A673 (cell line): Measurements from ENCODE around the gene HEBP2. TPM values are rescaled to one million over a fixed set of nuclear protein-coding genes. Genes with fewer than 3 reads are reported as not detected.

Experiments
- BruUV-seq: library from RNA; stranded (reverse); fragments of 400-500 nt; replicated peaks from 2 replicates; lab custom pipeline; 2021; lab: Mats Ljungman, UMichigan
- CTCF ChIA-PET: fragments of 300-600 bp; sonication (Branson Sonifier 250); formaldehyde crosslinking; loops from one replicate; lab custom pipeline; 2022; ENCODE audit warnings: antibody characterized with exemption; lab: Charles Lee
- POLR2A ChIA-PET: fragments of 300-600 bp; sonication (Branson Sonifier 250); formaldehyde crosslinking; loops from one replicate; lab custom pipeline; 2022; ENCODE audit warnings: antibody characterized with exemption; ENCODE audit not compliant: low non-redundant PET; lab: Charles Lee
- DNase-seq: peaks from one replicate; pipeline ENCODE4 v3.0.0-alpha.2; 2015; ENCODE audit warnings: low spot score
- H3K27ac ChIP-seq: fragments of 200-600 bp; sonication (generic); 2 replicates; pipeline ENCODE4 v1.5.1; 2016; ENCODE audit warnings: mixed run types, low read depth, mild to moderate bottlenecking, mixed read lengths, antibody characterized with exemption, low read length; ENCODE audit not compliant: poor library complexity, severe bottlenecking
- H3K27me3 ChIP-seq: fragments of 200-600 bp; sonication (generic); replicated peaks from 2 replicates; pipeline ENCODE4 v1.6.1; 2017; ENCODE audit warnings: mixed run types, low read depth, mild to moderate bottlenecking, mixed read lengths, antibody characterized with exemption, low read length; ENCODE audit not compliant: insufficient read depth, poor library complexity
- H3K36me3 ChIP-seq: fragments of 200-600 bp; sonication (generic); 2 replicates; pipeline ENCODE4 v1.6.1; 2016; ENCODE audit warnings: mixed run types, mild to moderate bottlenecking, mixed read lengths, antibody characterized with exemption, low read length; ENCODE audit not compliant: insufficient read depth, poor library complexity, severe bottlenecking
- H3K4me1 ChIP-seq: fragments of 200-600 bp; sonication (generic); 2 replicates; pipeline ENCODE4 v1.6.1; 2017; ENCODE audit warnings: mixed run types, mild to moderate bottlenecking, mixed read lengths, antibody characterized with exemption, low read length; ENCODE audit not compliant: insufficient read depth, poor library complexity, severe bottlenecking
- H3K4me3 ChIP-seq: fragments of 200-600 bp; sonication (generic); 2 replicates; pipeline ENCODE4 v1.5.1; 2016; ENCODE audit warnings: low read depth, mixed run types, mild to moderate bottlenecking, mixed read lengths, low read length; ENCODE audit not compliant: poor library complexity, severe bottlenecking
- H3K9me3 ChIP-seq: fragments of 200-600 bp; sonication (generic); 2 replicates; pipeline ENCODE4 v1.6.1; 2016; ENCODE audit warnings: mixed run types, low read depth, mild to moderate bottlenecking, mixed read lengths, antibody characterized with exemption, low read length; ENCODE audit not compliant: poor library complexity, severe bottlenecking
- EZH2 ChIP-seq: fragments of 200-600 bp; sonication (generic); IDR thresholded peaks from 2 replicates; pipeline ENCODE4 v1.6.1; 2017; ENCODE audit warnings: borderline replicate concordance, low read depth, mild to moderate bottlenecking, mixed read lengths, antibody characterized with exemption, low read length; ENCODE audit not compliant: poor library complexity, severe bottlenecking
- intact Hi-C: fragments of 100-400 bp; cut with micrococcal nuclease; formaldehyde crosslinking; loops from one replicate; pipeline ENCODE4 v1.10.0; 2022; ENCODE audit not compliant: unreplicated experiment
- total RNA-seq: library from RNA; stranded (reverse); gene quantifications from 2 replicates; pipeline ENCODE4 v1.2.3, GENCODE V29; 2021
- TF ChIP-seq, protein P1 (sequence below): fragments of 300-800, 200-600 bp; sonication (generic); conservative IDR thresholded peaks from 2 replicates; pipeline ENCODE4 v1.5.1; 2017; ENCODE audit warnings: low read depth, mild to moderate bottlenecking, antibody characterized with exemption, low read length, moderate library complexity, mixed read lengths

The HEBP2 gene
- total RNA-seq, 1 experiment from 2014 or later, result 8.7 TPM

DNA sequence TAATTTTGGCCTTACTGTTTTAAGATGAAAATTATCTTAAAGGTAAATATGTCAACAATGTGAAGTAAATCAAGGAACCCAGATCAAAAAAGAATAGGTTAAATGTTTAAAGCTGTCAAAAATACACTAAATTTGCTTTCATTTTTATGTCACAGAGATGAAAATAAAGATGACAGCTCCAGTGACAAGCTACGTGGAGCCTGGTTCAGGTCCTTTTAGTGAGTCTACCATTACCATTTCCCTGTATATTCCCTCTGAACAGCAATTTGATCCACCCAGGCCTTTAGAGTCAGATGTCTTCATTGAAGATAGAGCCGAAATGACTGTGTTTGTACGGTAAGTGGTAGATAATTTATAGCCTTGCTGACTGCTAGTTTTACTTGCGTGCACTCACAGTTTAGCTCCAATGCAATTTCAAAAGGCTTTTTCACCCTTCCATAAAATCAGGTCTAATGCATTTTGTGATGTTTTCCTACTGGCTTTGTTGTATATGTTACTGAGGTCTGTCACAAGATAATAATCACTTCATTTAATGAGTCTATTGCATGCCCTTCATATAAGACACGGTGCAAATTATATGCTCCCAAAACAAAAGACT lies 1.9 kb downstream of the HEBP2 start:
- no peak for TF ChIP-seq EZH2
- TF ChIP-seq, protein P1, sequence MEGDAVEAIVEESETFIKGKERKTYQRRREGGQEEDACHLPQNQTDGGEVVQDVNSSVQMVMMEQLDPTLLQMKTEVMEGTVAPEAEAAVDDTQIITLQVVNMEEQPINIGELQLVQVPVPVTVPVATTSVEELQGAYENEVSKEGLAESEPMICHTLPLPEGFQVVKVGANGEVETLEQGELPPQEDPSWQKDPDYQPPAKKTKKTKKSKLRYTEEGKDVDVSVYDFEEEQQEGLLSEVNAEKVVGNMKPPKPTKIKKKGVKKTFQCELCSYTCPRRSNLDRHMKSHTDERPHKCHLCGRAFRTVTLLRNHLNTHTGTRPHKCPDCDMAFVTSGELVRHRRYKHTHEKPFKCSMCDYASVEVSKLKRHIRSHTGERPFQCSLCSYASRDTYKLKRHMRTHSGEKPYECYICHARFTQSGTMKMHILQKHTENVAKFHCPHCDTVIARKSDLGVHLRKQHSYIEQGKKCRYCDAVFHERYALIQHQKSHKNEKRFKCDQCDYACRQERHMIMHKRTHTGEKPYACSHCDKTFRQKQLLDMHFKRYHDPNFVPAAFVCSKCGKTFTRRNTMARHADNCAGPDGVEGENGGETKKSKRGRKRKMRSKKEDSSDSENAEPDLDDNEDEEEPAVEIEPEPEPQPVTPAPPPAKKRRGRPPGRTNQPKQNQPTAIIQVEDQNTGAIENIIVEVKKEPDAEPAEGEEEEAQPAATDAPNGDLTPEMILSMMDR, result no peak
- H3K36me3 ChIP-seq, result no peaks in the 10 kb centered on the region
- H3K27me3 ChIP-seq, result no peaks in the 10 kb centered on the region
- POLR2A ChIA-PET, result no interaction called here
- H3K4me3 ChIP-seq, result no peak overlapping the region
- peaks cover 4% of the 10 kb centered on the region for H3K4me1 ChIP-seq
- intact Hi-C loops, result loop anchor here (2.0 kb wide), 1 partner anchor 289 kb away; no protein-coding TSS in a partner anchor
- CTCF ChIA-PET, result no interaction called here
- no peak overlapping the region for H3K27ac ChIP-seq
- BruUV-seq, result TSS peak; percentile 42
- no peaks in the 10 kb centered on the region for H3K9me3 ChIP-seq
- DNase-seq, result no peak

DNA sequence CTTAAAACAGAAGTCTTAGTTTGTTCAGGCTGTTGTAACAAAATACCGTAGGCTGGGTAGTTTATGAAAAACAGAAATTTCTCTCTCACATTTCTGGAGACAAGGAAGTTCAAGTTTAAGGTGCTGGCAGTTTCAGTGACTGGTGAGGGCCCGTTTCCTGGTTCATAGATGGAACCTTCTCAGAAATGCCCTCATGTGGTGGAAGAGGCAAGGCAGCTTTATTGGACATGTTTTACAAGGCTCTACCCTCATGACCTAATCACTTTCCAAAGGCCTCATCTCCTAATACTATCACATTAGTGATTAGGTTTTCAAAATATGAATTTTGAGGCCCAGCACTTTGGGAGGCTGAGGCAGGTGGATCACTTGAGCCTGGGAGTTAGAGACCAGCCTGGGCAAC lies 2.4 kb downstream of the HEBP2 start:
- no peak for DNase-seq
- Histone ChIP-seq H3K4me1 (peaks cover 4% of the 10 kb centered on the region), H3K4me3 (no peak overlapping the region), H3K27me3 (no peaks in the 10 kb centered on the region), H3K36me3 (no peaks in the 10 kb centered on the region), H3K9me3 (no peaks in the 10 kb centered on the region), H3K27ac (no peak overlapping the region)
- ChIA-PET CTCF (no interaction called here), POLR2A (no interaction called here)
- intact Hi-C loops, result no loop called here
- no TSS peak for BruUV-seq
- no peak for TF ChIP-seq EZH2
- TF ChIP-seq, protein P1, result no peak

DNA sequence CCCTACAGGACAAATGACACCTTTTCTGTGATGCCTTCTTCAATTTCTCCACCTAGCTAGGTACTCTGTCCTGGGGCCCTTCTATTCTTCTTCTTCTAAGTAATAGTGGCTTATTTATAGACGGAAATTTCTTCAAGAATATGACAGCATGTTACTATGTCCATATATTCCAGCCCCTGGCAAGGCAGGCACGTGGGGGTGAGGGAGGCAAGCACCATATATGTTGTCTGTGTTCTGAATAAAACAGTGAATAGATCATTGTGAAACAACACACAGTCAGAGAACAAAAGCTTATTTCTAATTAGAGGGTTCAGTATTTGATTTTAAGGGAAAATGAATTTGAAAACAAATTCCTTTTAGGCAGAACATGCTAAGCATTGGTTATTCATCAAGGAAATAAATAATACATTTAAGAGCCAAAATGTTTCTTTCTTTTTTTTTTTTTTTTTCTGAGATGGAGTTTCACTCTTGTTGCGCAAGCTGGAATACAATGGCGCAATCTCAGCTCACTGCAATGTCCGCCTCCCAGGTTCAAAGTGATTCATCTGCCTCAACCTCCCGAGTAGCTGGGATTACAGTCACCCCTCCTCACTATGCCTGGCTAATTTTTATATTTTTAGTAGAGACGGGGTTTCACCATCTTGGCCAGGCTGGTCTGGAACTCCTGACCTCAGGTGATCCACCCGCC lies 6.2 kb downstream of the HEBP2 start:
- ChIA-PET CTCF (no interaction called here), POLR2A (no interaction called here)
- Histone ChIP-seq H3K36me3 (no peaks in the 10 kb centered on the region), H3K4me1 (peaks cover 4% of the 10 kb centered on the region), H3K27ac (no peak overlapping the region), H3K27me3 (no peaks in the 10 kb centered on the region), H3K4me3 (no peak overlapping the region), H3K9me3 (no peaks in the 10 kb centered on the region)
- TF ChIP-seq, protein P1, result no peak
- TF ChIP-seq EZH2, result no peak
- no peak for DNase-seq
- BruUV-seq, result no TSS peak
- intact Hi-C loops, result no loop called here
